NCI-H1105 (cell line): ENCODE data around the gene THPO.
A peak's percentile ranks its signal among the peaks of the same experiment; 100 is the strongest.

ENCODE experiments used
- DNase-seq: peaks from one replicate; lab custom pipeline; 2025; lab: John Stamatoyannopoulos, UW

THPO gene

DNA sequence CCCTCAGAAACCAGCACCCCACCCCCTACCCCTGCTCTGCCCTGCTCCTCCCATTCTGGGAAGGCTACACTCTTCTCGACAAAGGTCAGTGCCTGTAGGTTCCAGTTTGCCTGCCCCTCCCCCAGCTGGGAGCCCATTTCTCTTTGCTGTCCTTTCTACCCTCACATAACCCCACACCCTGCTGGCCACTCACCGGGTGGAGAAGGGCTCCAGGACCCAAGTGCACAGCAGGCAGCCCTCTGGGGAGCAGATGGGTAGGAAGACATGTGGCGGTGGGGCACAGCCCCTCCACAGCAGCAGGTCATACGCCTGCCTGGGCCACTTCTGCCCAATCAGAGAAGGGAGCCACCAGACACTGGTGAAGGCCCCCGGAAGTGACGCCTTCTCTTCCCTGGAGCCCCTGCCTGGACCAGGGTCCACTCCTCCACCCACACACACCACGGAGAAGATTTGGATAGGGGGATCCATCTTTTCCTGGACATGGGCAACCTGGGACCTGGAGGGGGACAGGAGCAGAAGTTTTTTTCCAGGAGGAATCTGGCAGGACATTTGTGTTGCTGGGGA lies at the start of gene THPO:
Gene THPO, minus strand, starts transcription at position 326 of the 564 bp plus-strand sequence. CDS start 1,948 bp downstream, outside the sequence.
- DNase-seq: no peak

DNA sequence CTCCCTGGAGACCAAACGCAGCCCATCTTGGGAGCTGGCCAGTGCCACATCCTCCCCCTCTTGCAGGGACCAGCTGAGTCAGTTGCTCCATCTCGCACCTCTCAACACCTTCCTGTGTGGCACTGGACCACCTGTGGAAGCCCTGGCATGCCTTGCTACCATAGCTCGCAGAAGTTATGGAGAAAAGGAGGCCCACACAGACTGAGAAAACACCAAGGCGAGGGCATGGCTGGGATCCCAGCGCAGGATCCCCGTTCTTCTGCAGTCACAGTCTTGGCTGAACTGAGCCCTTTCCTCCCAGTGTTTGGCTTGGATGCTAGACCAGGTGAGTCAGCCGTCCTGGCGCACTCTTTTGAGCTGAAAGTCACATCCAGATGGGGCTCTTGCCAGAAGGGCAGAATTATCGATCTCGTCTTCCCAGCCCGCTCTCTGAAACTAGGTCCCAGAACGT lies 48.7 kb upstream of the THPO start:
- no peak for DNase-seq

- no peak for DNase-seq
Measured at GRCh38 chr3:184423561-184423960, 45.6 kb upstream of the THPO start.

DNA sequence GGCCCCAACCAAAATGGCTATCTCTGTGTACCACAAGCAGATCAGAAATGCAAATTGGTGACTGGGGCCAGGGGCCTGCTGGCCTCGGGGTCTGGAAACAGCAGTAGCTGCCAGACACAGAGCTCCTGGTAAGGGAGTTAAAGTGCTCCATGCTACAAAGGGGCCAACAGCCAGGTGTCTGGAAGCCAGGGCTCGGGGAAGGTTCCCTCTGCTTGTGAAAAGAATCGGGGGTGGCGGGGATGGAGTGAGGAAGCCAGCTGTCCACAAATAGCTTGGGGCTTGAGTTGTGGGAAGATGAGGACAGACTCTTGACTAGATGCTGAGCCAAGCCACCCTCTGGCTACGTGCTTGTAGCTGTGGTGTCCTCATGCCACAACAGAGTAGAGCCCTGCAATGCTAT lies 41.2 kb upstream of the THPO start:
- DNase-seq: no peak

- DNase-seq: peak; percentile 57
Measured at GRCh38 chr3:184417619-184418327, 39.8 kb upstream of the THPO start.

GRCh38 chr3:184415203-184415490 lies 37.1 kb upstream of the THPO start:
- no peak for DNase-seq

- DNase-seq: no peak
Measured at GRCh38 chr3:184414418-184415202, 36.6 kb upstream of the THPO start.

DNA sequence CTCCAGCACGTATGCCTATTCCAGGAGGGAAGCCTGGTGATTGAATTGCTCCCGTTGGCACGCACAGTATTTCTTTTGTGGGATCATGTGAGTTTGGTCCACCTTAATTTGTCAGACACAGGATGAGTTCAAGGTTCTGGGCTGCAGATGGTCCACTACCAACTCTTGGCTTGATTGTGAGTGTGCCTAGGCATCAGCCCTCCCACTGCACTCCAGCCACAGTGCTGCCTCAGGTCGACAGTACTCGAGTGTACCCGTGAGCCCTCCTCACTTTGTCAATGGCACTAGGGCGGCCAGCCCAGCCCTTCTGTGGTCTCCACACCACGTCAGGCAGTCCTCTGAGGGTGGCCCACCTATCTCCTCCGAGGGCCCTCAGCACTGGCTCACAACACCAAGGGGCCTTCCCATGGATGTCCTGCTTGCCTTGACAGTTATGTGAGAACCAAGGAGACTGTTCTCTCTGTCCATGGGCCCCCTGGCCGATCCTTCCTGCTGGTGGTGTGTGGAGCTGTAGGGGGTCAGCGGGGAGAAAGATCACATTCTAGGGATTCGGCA lies 32.0 kb upstream of the THPO start:
- no peak for DNase-seq

GRCh38 chr3:184409331-184409926 lies 31.4 kb upstream of the THPO start:
- no peak for DNase-seq

DNA sequence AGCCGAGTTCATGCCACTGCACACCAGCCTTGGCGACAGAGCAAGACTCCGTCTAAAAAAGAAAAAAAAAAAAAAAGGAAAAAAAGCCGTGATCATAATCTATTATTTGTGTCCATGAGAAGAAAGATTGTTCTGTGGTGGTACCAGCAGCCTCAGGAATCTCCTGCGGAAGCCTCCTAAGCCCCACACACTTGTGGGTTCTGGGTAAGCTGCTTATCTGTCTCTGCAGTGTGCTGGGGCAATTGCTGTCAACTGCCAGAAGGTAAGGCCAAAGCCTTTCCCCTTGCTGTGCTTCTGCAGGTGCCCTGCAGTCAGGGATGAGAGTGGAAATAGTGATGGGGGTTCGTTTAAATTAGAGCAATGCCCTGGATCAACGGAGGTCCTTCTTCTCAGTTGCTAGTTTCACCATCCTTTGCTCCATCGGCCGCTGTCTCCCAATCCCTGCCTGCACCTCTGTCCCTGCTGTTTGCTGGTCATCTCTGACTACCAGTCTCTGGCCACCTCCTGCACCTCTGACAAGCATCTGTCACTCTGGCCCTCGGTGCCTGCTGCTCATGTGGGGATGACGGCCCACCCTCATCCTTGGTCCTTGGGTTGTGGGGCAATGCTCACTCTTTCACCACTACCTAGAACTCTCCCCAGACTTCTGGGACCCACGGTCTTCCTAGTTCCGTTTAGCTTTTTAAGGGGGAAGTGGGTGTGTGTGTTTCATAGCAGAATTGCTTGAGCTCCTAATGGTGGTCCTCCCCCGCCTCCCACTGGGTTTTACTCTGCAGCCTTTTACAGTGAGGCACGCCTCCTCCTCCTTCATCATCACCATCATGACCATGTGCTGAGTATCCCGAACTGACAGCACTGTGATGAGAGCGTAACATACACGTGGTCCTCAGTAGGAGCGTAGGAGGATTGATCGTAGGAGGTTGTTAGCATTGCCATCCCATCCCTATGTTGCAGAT lies 27.3 kb upstream of the THPO start:
- no peak for DNase-seq

- DNase-seq: no peak
Measured at GRCh38 chr3:184399410-184399809, 21.4 kb upstream of the THPO start.

- no peak for DNase-seq
Measured at GRCh38 chr3:184395320-184395660, 17.3 kb upstream of the THPO start.

DNA sequence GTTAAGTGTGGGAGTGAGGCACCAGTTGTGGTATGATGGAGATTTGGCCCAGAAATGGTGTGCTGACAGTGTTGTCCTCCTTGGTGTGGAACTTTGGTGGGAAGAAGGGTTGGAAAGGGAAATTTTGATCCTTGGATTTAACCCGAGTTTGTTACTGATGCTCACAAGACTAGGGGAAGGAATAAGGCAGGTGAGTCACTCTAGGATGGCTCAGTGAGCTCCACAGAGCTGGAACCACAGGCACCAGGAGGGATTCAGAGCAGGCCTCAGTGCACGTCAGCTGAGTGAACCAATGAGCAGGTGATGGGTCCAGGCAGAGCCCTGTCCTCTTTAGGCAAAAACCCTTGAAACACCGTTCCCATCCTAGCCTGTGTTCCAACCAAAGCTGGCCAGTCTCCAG lies 13.3 kb upstream of the THPO start:
- no peak for DNase-seq

DNA sequence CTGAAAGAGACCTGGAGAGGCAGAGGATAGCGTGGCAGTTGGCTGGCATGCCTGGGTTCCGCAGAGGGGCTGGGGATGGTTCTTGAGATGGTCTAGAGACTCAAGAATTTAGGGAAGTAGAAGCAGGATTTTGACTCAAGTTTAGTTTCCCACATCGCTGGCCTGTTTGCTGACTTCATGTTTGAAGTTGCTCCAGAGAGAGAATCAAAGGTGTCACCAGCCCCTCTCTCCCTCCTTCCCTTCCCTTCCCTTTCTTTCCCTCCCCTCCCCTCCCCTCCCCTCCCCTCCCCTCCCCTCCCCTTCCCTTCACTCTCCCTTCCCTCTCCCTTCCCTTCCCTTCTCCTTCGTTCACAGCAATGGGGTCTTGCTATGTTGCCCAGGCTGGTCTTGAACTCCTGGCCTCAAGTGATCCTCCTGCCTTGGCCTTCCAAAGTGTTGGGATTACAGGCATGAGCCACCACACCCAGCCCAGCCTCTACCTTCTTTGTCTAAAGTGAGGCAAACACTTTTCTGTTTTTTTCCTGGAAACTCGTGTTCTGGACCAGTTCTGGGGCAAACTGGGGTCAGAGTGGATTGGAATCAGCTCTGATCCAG lies 12.0 kb upstream of the THPO start:
- DNase-seq: no peak

DNA sequence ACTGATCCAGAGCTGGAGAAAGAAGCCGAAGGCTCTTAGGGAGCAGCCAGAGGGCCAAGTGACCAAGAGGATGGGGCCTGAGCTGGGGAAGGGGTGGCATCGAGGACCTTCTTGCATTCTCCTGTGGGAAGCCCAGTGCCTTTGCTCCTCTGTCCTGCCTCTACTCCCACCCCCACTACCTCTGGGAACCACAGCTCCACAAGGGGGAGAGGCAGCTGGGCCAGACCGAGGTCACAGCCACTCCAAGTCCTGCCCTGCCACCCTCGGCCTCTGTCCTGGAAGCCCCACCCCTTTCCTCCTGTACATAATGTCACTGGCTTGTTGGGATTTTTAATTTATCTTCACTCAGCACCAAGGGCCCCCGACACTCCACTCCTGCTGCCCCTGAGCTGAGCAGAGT lies 11.4 kb upstream of the THPO start:
- DNase-seq: no peak

GRCh38 chr3:184388936-184389230 lies 10.9 kb upstream of the THPO start:
- DNase-seq: no peak

- DNase-seq: no peak
Measured at GRCh38 chr3:184388164-184388935, 10.3 kb upstream of the THPO start.

- DNase-seq: no peak
Measured at GRCh38 chr3:184387174-184387714, 9.2 kb upstream of the THPO start.

DNA sequence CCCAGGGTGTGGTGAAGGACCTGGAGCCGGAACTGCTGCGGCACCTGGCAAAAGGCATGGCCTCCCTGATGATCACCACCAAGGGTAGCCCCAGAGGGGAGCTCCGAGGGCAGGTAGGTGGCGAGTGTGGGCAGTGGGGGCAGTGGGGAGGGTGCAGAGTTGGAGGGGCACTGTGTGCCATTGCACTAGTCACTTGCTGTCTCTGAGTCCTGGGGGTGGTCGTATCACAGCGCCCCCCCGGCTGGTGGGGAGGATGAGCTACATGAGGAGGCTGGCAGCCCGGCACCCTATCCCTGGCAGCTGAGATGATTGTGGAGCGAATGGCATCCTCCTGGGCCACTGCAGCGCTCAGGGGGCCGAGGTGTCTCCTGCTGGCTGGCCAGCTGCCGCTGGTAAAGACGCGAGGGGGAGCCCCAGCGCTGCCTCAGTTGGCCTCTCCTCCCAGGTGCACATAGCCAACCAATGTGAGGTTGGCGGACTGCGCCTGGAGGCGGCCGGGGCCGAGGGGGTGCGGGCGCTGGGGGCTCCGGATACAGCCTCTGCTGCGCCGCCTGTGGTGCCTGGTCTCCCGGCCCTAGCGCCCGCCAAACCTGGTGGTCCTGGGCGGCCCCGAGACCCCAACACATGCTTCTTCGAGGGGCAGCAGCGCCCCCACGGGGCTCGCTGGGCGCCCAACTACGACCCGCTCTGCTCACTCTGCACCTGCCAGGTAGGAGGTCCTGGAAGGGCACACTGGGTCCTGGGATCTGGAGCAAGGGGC lies 8.2 kb upstream of the THPO start:
- DNase-seq: no peak
